NB4 (cell line): ENCODE data around the gene ACOXL.

Experiments used
- MYC ChIP-seq: IDR thresholded peaks from 2 replicates; pipeline ENCODE4 v1.6.1; 2011; ENCODE audit warnings: low read depth, low read length
- POLR2A ChIP-seq: IDR thresholded peaks from 2 replicates; pipeline ENCODE4 v1.6.1; 2011; ENCODE audit warnings: mild to moderate bottlenecking; ENCODE audit not compliant: insufficient read length; ENCODE audit errors: extremely low read depth
- TF ChIP-seq, protein P1 (sequence below): IDR thresholded peaks from 2 replicates; pipeline ENCODE4 v1.6.1; 2011; ENCODE audit warnings: low read depth, low read length
- TF ChIP-seq, protein P2 (sequence below): IDR thresholded peaks from one replicate; pipeline ENCODE4 v1.5.1; 2012; ENCODE audit warnings: low read depth, low read length

DNA sequence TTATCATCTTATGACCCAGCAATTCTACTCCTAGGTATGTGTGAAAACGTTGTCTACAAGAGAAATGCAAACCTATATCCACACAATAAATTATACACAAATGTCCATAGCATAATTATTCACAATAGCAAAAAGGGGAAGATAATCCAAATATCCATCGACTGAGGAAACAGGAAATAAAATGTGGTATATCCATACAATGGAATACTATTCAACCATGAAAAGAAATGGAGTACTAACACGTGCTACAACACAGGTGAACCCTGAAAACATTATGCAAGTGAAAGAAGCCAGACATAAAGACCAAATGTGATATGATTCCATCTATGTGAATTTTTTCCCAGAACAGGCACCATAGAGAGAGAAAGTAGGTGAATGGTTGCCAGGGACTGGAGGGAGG lies 72.1 kb downstream of the ACOXL start:
- TF ChIP-seq MYC (no peak), POLR2A (no peak)
- TF ChIP-seq, protein P1, sequence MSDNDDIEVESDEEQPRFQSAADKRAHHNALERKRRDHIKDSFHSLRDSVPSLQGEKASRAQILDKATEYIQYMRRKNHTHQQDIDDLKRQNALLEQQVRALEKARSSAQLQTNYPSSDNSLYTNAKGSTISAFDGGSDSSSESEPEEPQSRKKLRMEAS, result no peak
- TF ChIP-seq, protein P2, sequence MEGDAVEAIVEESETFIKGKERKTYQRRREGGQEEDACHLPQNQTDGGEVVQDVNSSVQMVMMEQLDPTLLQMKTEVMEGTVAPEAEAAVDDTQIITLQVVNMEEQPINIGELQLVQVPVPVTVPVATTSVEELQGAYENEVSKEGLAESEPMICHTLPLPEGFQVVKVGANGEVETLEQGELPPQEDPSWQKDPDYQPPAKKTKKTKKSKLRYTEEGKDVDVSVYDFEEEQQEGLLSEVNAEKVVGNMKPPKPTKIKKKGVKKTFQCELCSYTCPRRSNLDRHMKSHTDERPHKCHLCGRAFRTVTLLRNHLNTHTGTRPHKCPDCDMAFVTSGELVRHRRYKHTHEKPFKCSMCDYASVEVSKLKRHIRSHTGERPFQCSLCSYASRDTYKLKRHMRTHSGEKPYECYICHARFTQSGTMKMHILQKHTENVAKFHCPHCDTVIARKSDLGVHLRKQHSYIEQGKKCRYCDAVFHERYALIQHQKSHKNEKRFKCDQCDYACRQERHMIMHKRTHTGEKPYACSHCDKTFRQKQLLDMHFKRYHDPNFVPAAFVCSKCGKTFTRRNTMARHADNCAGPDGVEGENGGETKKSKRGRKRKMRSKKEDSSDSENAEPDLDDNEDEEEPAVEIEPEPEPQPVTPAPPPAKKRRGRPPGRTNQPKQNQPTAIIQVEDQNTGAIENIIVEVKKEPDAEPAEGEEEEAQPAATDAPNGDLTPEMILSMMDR, result no peak
